OCI-LY7 (cell line): ENCODE data around the gene ABCC1. TPM values are rescaled to one million over a fixed set of nuclear protein-coding genes. Genes with fewer than 3 reads are reported as not detected.

Source experiments
- BruUV-seq: library from RNA; stranded (reverse); fragments of 400-500 nt; replicated peaks from 2 replicates; lab custom pipeline; 2021; lab: Mats Ljungman, UMichigan
- CTCF ChIA-PET: fragments of 300-600 bp; sonication (Branson Sonifier 250); formaldehyde crosslinking; loops from one replicate; lab custom pipeline; 2022; ENCODE audit warnings: antibody characterized with exemption; ENCODE audit not compliant: unreplicated experiment; lab: Charles Lee
- POLR2A ChIA-PET: fragments of 300-600 bp; sonication (Branson Sonifier 250); formaldehyde crosslinking; loops from one replicate; lab custom pipeline; 2022; ENCODE audit warnings: antibody characterized with exemption; lab: Charles Lee
- DNase-seq: peaks from one replicate; pipeline ENCODE4 v3.0.0-alpha.2; 2015; ENCODE audit warnings: low spot score
- H2AFZ ChIP-seq: fragments of 200-600 bp; sonication (generic), shearing (Covaris generic); 2 replicates; pipeline ENCODE4 v1.6.1; 2014; ENCODE audit warnings: mild to moderate bottlenecking, antibody characterized with exemption, low read length, moderate library complexity
- H3K27ac ChIP-seq: fragments of 200-600 bp; sonication (generic); 2 replicates; pipeline ENCODE4 v1.5.1; 2014; ENCODE audit warnings: mixed run types, low read depth, mild to moderate bottlenecking, moderate library complexity, low read length, inconsistent platforms; ENCODE audit not compliant: poor library complexity, severe bottlenecking
- H3K36me3 ChIP-seq: fragments of 200-600 bp; sonication (generic); 2 replicates; pipeline ENCODE4 v1.6.1; 2014; ENCODE audit warnings: mild to moderate bottlenecking, antibody characterized with exemption, low read length, moderate library complexity, mixed read lengths; ENCODE audit not compliant: insufficient read depth
- H3K4me1 ChIP-seq: fragments of 200-600 bp; sonication (generic); 2 replicates; pipeline ENCODE4 v1.5.1; 2014; ENCODE audit warnings: mild to moderate bottlenecking, low read length; ENCODE audit not compliant: insufficient read depth, poor library complexity, severe bottlenecking
- H3K4me2 ChIP-seq: fragments of 200-600 bp; sonication (generic); 2 replicates; pipeline ENCODE4 v1.6.1; 2014; ENCODE audit warnings: mild to moderate bottlenecking, low read length
- H3K4me3 ChIP-seq: fragments of 200-600 bp; sonication (generic); 2 replicates; pipeline ENCODE4 v1.5.1; 2014; ENCODE audit warnings: mild to moderate bottlenecking, low read depth, low read length; ENCODE audit not compliant: poor library complexity, severe bottlenecking
- H3K79me2 ChIP-seq: fragments of 200-600 bp; sonication (generic); 2 replicates; pipeline ENCODE4 v1.6.1; 2016; ENCODE audit warnings: low read depth, mild to moderate bottlenecking, low read length, moderate library complexity, mixed read lengths; ENCODE audit not compliant: insufficient read depth
- H3K9me2 ChIP-seq: fragments of 200-600 bp; sonication (generic); 2 replicates; pipeline ENCODE4 v1.6.1; 2016; ENCODE audit warnings: mild to moderate bottlenecking, low read length, mixed read lengths; ENCODE audit not compliant: insufficient read depth
- H3K9me3 ChIP-seq: fragments of 200-600 bp; sonication (generic); 2 replicates; pipeline ENCODE4 v1.6.1; 2014; ENCODE audit warnings: mild to moderate bottlenecking, mixed run types, low read length, mixed read lengths
- H4K20me1 ChIP-seq: fragments of 200-600 bp; sonication (generic); 2 replicates; pipeline ENCODE4 v1.6.1; 2014; ENCODE audit warnings: mild to moderate bottlenecking, antibody characterized with exemption, low read length, moderate library complexity, mixed read lengths; ENCODE audit not compliant: insufficient read depth
- EZH2phosphoT487 ChIP-seq: fragments of 200-600 bp; sonication (generic); IDR thresholded peaks from 2 replicates; pipeline ENCODE4 v1.6.1; 2018; ENCODE audit warnings: low read depth, borderline replicate concordance, mild to moderate bottlenecking, mixed run types, antibody characterized with exemption, low read length, moderate library complexity, mixed read lengths
- intact Hi-C: fragments of 100-400 bp; cut with micrococcal nuclease; formaldehyde crosslinking; loops from one replicate; pipeline ENCODE4 v1.10.0; 2022; ENCODE audit not compliant: unreplicated experiment
- total RNA-seq, 2 experiments: library from RNA; depleted of rRNA in 1 of 2; stranded (reverse); fragments of >200 nt in 1 of 2; shearing (Covaris generic) in 1 of 2; gene quantifications; 2 replicates each; pipeline ENCODE4 v1.2.3, GENCODE V29; 2014 to 2022
- TF ChIP-seq, protein P1 (sequence below): fragments of 200-600 bp; sonication (generic); conservative IDR thresholded peaks from 2 replicates; pipeline ENCODE4 v1.5.1; 2014; ENCODE audit warnings: mild to moderate bottlenecking, antibody characterized with exemption, low read length, moderate library complexity, mixed read lengths

The ABCC1 gene
- total RNA-seq, 2 experiments from 2014 or later: 39.9 to 71.8 TPM

DNA sequence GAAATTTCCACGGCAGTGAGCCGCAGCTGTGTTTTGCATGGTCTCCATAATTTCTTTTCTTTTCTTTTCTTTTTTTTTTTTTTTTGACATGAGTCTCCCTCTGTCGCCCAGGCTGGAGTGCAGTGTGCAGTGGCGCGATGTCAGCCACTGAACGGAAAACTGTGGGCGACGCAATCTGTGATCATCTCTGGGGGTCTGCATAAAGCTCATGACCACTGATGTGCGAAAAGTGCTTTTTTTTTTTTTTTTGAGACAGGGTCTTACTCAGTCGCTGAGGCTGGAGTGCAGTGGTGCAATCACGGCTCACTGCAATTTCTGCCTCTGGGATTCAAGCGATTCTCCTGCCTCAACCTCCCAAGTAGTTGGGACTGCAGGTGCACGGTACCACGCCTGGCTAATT lies 156.2 kb downstream of the ABCC1 start:
- POLR2A ChIA-PET: interaction anchor here (0.6 to 2.5 kb wide), 11 partner anchors 9 to 314 kb away, joined by 3 to 10 read pairs (median 4); partner anchors contain the start of gene MYH11
- intact Hi-C loops: loop anchor here (1.0 to 10.0 kb wide), 3 partner anchors 9 to 461 kb away; partner anchors contain the start of gene MARF1

DNA sequence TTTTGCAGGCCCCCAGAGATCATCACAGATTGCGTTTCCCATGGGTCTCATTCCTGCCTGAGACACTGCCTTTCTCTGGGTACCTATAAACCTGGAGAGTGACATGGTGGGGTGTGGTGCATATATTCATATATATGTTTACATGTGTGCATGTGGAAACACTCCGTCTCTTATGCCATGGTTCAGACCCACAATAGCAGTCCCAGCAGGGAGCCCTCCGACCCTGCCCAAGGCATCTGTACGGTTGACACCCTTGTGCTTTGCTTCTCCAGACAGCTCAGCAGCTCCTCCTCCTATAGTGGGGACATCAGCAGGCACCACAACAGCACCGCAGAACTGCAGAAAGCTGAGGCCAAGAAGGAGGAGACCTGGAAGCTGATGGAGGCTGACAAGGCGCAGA lies 157.1 kb downstream of the ABCC1 start:
- ChIA-PET POLR2A (interaction anchor here (0.7 to 2.5 kb wide), 4 partner anchors 10 to 165 kb away, joined by 3 to 10 read pairs (median 6); no protein-coding TSS in a partner anchor), CTCF (no interaction called here)
- H4K20me1 ChIP-seq: no peaks in the 10 kb centered on the region
- no peaks in the 10 kb centered on the region for H3K9me2 ChIP-seq
- peak; percentile 33 for DNase-seq
- BruUV-seq: no TSS peak
- H3K4me1 ChIP-seq: peaks cover 75% of the 10 kb centered on the region
- H3K4me3 ChIP-seq: peak overlapping the region; percentile 38
- intact Hi-C loops: loop anchor here (10.0 kb wide), 1 partner anchor 462 kb away; the partner anchor contains the start of gene MARF1
- no peaks in the 10 kb centered on the region; the same call in 1 of the 2 replicates for H3K9me3 ChIP-seq
- no peak overlapping the region for H2AFZ ChIP-seq
- peak overlapping the region; percentile 100 for H3K27ac ChIP-seq
- peaks cover 82% of the 10 kb centered on the region for H3K36me3 ChIP-seq
- TF ChIP-seq, protein P1, sequence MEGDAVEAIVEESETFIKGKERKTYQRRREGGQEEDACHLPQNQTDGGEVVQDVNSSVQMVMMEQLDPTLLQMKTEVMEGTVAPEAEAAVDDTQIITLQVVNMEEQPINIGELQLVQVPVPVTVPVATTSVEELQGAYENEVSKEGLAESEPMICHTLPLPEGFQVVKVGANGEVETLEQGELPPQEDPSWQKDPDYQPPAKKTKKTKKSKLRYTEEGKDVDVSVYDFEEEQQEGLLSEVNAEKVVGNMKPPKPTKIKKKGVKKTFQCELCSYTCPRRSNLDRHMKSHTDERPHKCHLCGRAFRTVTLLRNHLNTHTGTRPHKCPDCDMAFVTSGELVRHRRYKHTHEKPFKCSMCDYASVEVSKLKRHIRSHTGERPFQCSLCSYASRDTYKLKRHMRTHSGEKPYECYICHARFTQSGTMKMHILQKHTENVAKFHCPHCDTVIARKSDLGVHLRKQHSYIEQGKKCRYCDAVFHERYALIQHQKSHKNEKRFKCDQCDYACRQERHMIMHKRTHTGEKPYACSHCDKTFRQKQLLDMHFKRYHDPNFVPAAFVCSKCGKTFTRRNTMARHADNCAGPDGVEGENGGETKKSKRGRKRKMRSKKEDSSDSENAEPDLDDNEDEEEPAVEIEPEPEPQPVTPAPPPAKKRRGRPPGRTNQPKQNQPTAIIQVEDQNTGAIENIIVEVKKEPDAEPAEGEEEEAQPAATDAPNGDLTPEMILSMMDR: no peak
- no peak for TF ChIP-seq EZH2phosphoT487
- peaks cover 18% of the 10 kb centered on the region; the same call in 1 of the 2 replicates for H3K79me2 ChIP-seq
- H3K4me2 ChIP-seq: peak overlapping the region; percentile 86

More for the DNA sequence above, 156.2 kb downstream of the ABCC1 start:
- Histone ChIP-seq H4K20me1 (no peaks in the 10 kb centered on the region), H3K9me3 (no peaks in the 10 kb centered on the region; the same call in 1 of the 2 replicates), H3K4me1 (peaks cover 84% of the 10 kb centered on the region), H3K4me2 (peak overlapping the region; percentile 86), H3K36me3 (peaks cover 77% of the 10 kb centered on the region), H3K27ac (peak overlapping the region; percentile 100), H3K4me3 (peak overlapping the region; percentile 53), H2AFZ (no peak overlapping the region), H3K9me2 (no peaks in the 10 kb centered on the region), H3K79me2 (peaks cover 18% of the 10 kb centered on the region; the same call in 1 of the 2 replicates)
- DNase-seq: peak; percentile 90
- no peak for TF ChIP-seq EZH2phosphoT487
- TF ChIP-seq, protein P1: no peak
- CTCF ChIA-PET: interaction anchor here (0.6 kb wide), 2 partner anchors 9 to 62 kb away, joined by 4 read pairs; no protein-coding TSS in a partner anchor
- no TSS peak for BruUV-seq

DNA sequence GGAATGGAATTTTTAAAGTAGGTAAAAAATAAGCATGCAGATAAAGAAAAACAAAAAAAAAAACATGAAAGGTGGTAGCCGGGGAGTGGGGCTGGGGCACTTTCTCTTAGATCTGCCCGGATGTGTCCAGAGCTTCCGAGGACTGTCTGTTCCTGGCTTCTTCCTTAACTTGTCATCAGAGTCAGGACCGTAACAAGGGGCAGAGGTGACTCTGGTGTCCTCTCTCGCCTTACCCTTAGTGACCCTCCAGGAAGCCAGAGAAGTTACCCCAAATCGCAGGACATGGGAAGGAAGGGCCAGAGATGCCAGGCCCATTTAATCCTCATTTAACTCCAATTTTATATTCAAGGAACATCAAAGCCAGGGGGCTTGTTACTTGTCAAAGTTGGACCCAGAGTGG lies 158.4 kb downstream of the ABCC1 start:
- Histone ChIP-seq H3K9me2 (no peaks in the 10 kb centered on the region), H3K4me3 (no peak overlapping the region), H3K4me1 (peaks cover 62% of the 10 kb centered on the region), H3K27ac (peak overlapping the region; percentile 100), H3K36me3 (peaks cover 82% of the 10 kb centered on the region), H2AFZ (no peak overlapping the region), H3K9me3 (no peaks in the 10 kb centered on the region; the same call in 1 of the 2 replicates), H4K20me1 (no peaks in the 10 kb centered on the region), H3K4me2 (peak overlapping the region; percentile 86), H3K79me2 (peaks cover 12% of the 10 kb centered on the region; the same call in 1 of the 2 replicates)
- TF ChIP-seq EZH2phosphoT487: no peak
- TF ChIP-seq, protein P1: no peak
- no TSS peak for BruUV-seq
- no peak for DNase-seq
- intact Hi-C loops: loop anchor here (10.0 kb wide), 1 partner anchor 463 kb away; the partner anchor contains the start of gene MARF1
- CTCF ChIA-PET: no interaction called here
- POLR2A ChIA-PET: interaction anchor here (0.7 to 0.9 kb wide), 4 partner anchors 10 to 35 kb away, joined by 3 to 4 read pairs (median 3); no protein-coding TSS in a partner anchor
